RWPE2 (cell line): Measurements from ENCODE around the gene NMT2.

Source experiments
- ATAC-seq: fragments of 200-7000 bp; cut with Tn5 transposase; 3 replicates; pipeline ENCODE4 v1.9.1; 2021; ENCODE audit warnings: low read depth
- DNase-seq: peaks from one replicate; pipeline ENCODE4 v3.0.0-alpha.2; 2020; ENCODE audit warnings: low spot score
- H3K27ac ChIP-seq: fragments of 450-650 bp; 2 replicates; pipeline ENCODE4 v1.5.1; 2017; ENCODE audit warnings: mild to moderate bottlenecking; ENCODE audit not compliant: poor library complexity, severe bottlenecking
- H3K27me3 ChIP-seq: fragments of 250-450 bp; sonication (Bioruptor Pico); 2 replicates; pipeline ENCODE4 v1.5.1; 2021; ENCODE audit warnings: mild to moderate bottlenecking, moderate library complexity; ENCODE audit not compliant: insufficient read depth, poor library complexity, severe bottlenecking
- H3K36me3 ChIP-seq: fragments of 250-450 bp; sonication (Bioruptor Pico); 2 replicates; pipeline ENCODE4 v1.5.1; 2020; ENCODE audit warnings: low read depth, mild to moderate bottlenecking, moderate library complexity
- H3K4me1 ChIP-seq: fragments of 250-450 bp; sonication (Bioruptor Pico); 2 replicates; pipeline ENCODE4 v1.5.1; 2021; ENCODE audit warnings: mild to moderate bottlenecking, moderate library complexity; ENCODE audit not compliant: insufficient read depth, poor library complexity, severe bottlenecking
- H3K4me3 ChIP-seq: fragments of 250-450 bp; sonication (Bioruptor Pico); 2 replicates; pipeline ENCODE4 v1.5.1; 2021; ENCODE audit warnings: mild to moderate bottlenecking, moderate library complexity; ENCODE audit not compliant: severe bottlenecking
- H3K9me3 ChIP-seq: fragments of 250-450 bp; sonication (Bioruptor Pico); 2 replicates; pipeline ENCODE4 v1.5.1; 2021; ENCODE audit warnings: mild to moderate bottlenecking, moderate library complexity; ENCODE audit not compliant: severe bottlenecking
- CTCF ChIP-seq: fragments of 450-650 bp; IDR thresholded peaks from one replicate; pipeline ENCODE4 v1.5.1; 2017; ENCODE audit warnings: mild to moderate bottlenecking, moderate library complexity; ENCODE audit not compliant: poor library complexity, severe bottlenecking

NMT2 gene

GRCh38 chr10:15088428-15089261 lies 79.8 kb downstream of the NMT2 start, which contains the start of gene ACBD7:
Gene ACBD7, minus strand, starts transcription at chr10:15088776. Its CDS starts 48 bp downstream, at chr10:15088728.
- Histone ChIP-seq H3K27ac (no peak within 1 kb of the TSS), H3K36me3 (no peaks in the 10 kb centered on the region), H3K9me3 (no peaks in the 10 kb centered on the region), H3K27me3 (no peaks in the 10 kb centered on the region), H3K4me1 (peaks cover 8% of the 10 kb centered on the region), H3K4me3 (peak within 1 kb of the TSS; percentile 58)
- peak; percentile 84 for ATAC-seq
- no peak for TF ChIP-seq CTCF
- peak; percentile 74 for DNase-seq

- Histone ChIP-seq H3K4me3 (peak overlapping the region; percentile 41), H3K4me1 (peaks cover 8% of the 10 kb centered on the region), H3K27ac (peak overlapping the region; percentile 70), H3K36me3 (no peaks in the 10 kb centered on the region), H3K9me3 (no peaks in the 10 kb centered on the region), H3K27me3 (no peaks in the 10 kb centered on the region)
- peak; percentile 85 for ATAC-seq
- DNase-seq = peak; percentile 74
- TF ChIP-seq CTCF = peak; percentile 34
Observed at GRCh38 chr10:15084502-15084922, 84.0 kb downstream of the NMT2 start.

- TF ChIP-seq CTCF = no peak
- Histone ChIP-seq H3K36me3 (no peaks in the 10 kb centered on the region), H3K4me1 (peaks cover 6% of the 10 kb centered on the region), H3K9me3 (no peaks in the 10 kb centered on the region), H3K27ac (peak overlapping the region; percentile 70), H3K4me3 (peak overlapping the region; percentile 41), H3K27me3 (no peaks in the 10 kb centered on the region)
- peak; percentile 1; the same call in 1 of the 3 replicates for ATAC-seq
- no peak for DNase-seq
Observed at GRCh38 chr10:15083674-15084501, 84.6 kb downstream of the NMT2 start.

- TF ChIP-seq CTCF = no peak
- DNase-seq (no peak), ATAC-seq (no peak)
- H3K4me3 ChIP-seq = no peak overlapping the region
- H3K4me1 ChIP-seq = no peaks in the 10 kb centered on the region
- no peaks in the 10 kb centered on the region for H3K9me3 ChIP-seq
- H3K27ac ChIP-seq = no peak overlapping the region
- H3K27me3 ChIP-seq = no peaks in the 10 kb centered on the region
- H3K36me3 ChIP-seq = no peaks in the 10 kb centered on the region
Observed at GRCh38 chr10:15075421-15075820, 93.1 kb downstream of the NMT2 start.
